Spinal cord (tissue), 10 donors: Measurements from ENCODE around the gene CHCHD5. TPM values are rescaled to one million over a fixed set of nuclear protein-coding genes. Genes with fewer than 3 reads are reported as not detected.

Source experiments
- DNase-seq, 6 donors: peaks; one replicate each; pipeline versions ENCODE4 v3.0.0 to v3.0.0-alpha.2; 2013 to 2015; ENCODE audit warnings: low spot score in 6 of 6, low read depth in 4 of 6
- H3K27ac ChIP-seq: one replicate; pipeline ENCODE4 v1.5.1; 2013; ENCODE audit warnings: low read depth, low read length, control low read depth
- H3K27me3 ChIP-seq: one replicate; pipeline ENCODE4 v1.6.1; 2013; ENCODE audit warnings: low read length; ENCODE audit not compliant: control insufficient read depth, insufficient read depth
- H3K36me3 ChIP-seq: one replicate; pipeline ENCODE4 v1.6.1; 2013; ENCODE audit warnings: low read length; ENCODE audit not compliant: control insufficient read depth, insufficient read depth
- H3K4me1 ChIP-seq: one replicate; pipeline ENCODE4 v1.6.1; 2013; ENCODE audit warnings: low read length; ENCODE audit not compliant: control insufficient read depth, insufficient read depth
- H3K4me3 ChIP-seq: one replicate; pipeline ENCODE4 v1.5.1; 2013; ENCODE audit warnings: low read depth, low read length, control low read depth
- H3K9me3 ChIP-seq: one replicate; pipeline ENCODE4 v1.6.1; 2013; ENCODE audit warnings: low read length; ENCODE audit not compliant: control insufficient read depth, insufficient read depth
- WGBS: methylation state at CpG from one replicate; pipeline ENCODE4 v1.1.5; 2013; ENCODE audit warnings: missing lambda C conversion rate; ENCODE audit not compliant: insufficient coverage; 5-methylcytosine and 5-hydroxymethylcytosine counted together
- polyA plus RNA-seq, 2 donors: library from polyadenylated mRNA; unstranded; fragments of 120-200 nt; gene quantifications; one replicate each; pipeline ENCODE4 v1.2.1, GENCODE V29; 2013; ENCODE audit not compliant: insufficient read length in 2 of 2
- small RNA-seq: library from RNA; depleted of rRNA; stranded (forward); fragments of <200 nt; gene quantifications from one replicate; pipeline ENCODE3, GENCODE V24; 2014; ENCODE audit warnings: low replicate concordance
- total RNA-seq, 2 donors: library from RNA; depleted of rRNA in 1 of 2; stranded (reverse); fragments of 120-200 nt in 1 of 2; fragments of >200 nt in 1 of 2; gene quantifications; one replicate each; pipeline versions ENCODE4 v1.2.3 to v1.2.4, GENCODE V29; 2013 to 2014
- donor health status: healthy.

CHCHD5 gene
- total and polyA plus RNA-seq, 4 donors: 5.3 to 30.3 (median 26.0) TPM

GRCh38 chr2:112630268-112630667, 45.9 kb downstream of the CHCHD5 start:
- Histone ChIP-seq H3K4me3 (no peak overlapping the region), H3K27ac (no peak overlapping the region), H3K36me3 (no peaks in the 10 kb centered on the region), H3K27me3 (no peaks in the 10 kb centered on the region), H3K4me1 (peaks cover 10% of the 10 kb centered on the region), H3K9me3 (no peaks in the 10 kb centered on the region)
- WGBS: 92% methylated on average over 2 of the region's 4 CpGs
- DNase-seq: no peak

GRCh38 chr2:112633708-112634107, 49.3 kb downstream of the CHCHD5 start:
- H3K27me3 ChIP-seq: no peaks in the 10 kb centered on the region
- no peaks in the 10 kb centered on the region for H3K4me1 ChIP-seq
- WGBS: 95% methylated on average over 4 of the region's 5 CpGs
- no peaks in the 10 kb centered on the region for H3K36me3 ChIP-seq
- no peaks in the 10 kb centered on the region for H3K9me3 ChIP-seq
- H3K27ac ChIP-seq: no peak overlapping the region
- H3K4me3 ChIP-seq: no peak overlapping the region
- DNase-seq: no peak

GRCh38 chr2:112634153-112634873, 49.9 kb downstream of the CHCHD5 start:
- no peaks in the 10 kb centered on the region for H3K9me3 ChIP-seq
- no peak overlapping the region for H3K4me3 ChIP-seq
- no peaks in the 10 kb centered on the region for H3K27me3 ChIP-seq
- no peaks in the 10 kb centered on the region for H3K36me3 ChIP-seq
- WGBS: 84% methylated on average over 11 of the region's 16 CpGs
- H3K4me1 ChIP-seq: no peaks in the 10 kb centered on the region
- no peak for DNase-seq
- H3K27ac ChIP-seq: no peak overlapping the region

GRCh38 chr2:112634874-112635157, 50.4 kb downstream of the CHCHD5 start:
- no peaks in the 10 kb centered on the region for H3K27me3 ChIP-seq
- no peaks in the 10 kb centered on the region for H3K9me3 ChIP-seq
- H3K4me3 ChIP-seq: no peak overlapping the region
- H3K36me3 ChIP-seq: no peaks in the 10 kb centered on the region
- H3K4me1 ChIP-seq: no peaks in the 10 kb centered on the region
- WGBS: 95% methylated on average over 6 of the region's 6 CpGs
- no peak overlapping the region for H3K27ac ChIP-seq
- no peak for DNase-seq

- WGBS: 78% methylated on average over 6 of the region's 7 CpGs
These were observed 52.3 kb downstream of the CHCHD5 start for GRCh38 chr2:112636605-112637288.

GRCh38 chr2:112637289-112637660, 52.9 kb downstream of the CHCHD5 start:
- Histone ChIP-seq H3K27ac (no peak overlapping the region), H3K4me3 (no peak overlapping the region), H3K4me1 (no peaks in the 10 kb centered on the region), H3K27me3 (no peaks in the 10 kb centered on the region), H3K9me3 (no peaks in the 10 kb centered on the region), H3K36me3 (no peaks in the 10 kb centered on the region)
- no CpG with 5 or more reads among the region's 4 CpGs for WGBS
- DNase-seq: no peak

More at GRCh38 chr2:112636605-112637288, 52.3 kb downstream of the CHCHD5 start:
- Histone ChIP-seq H3K27ac (no peak overlapping the region), H3K9me3 (no peaks in the 10 kb centered on the region), H3K4me3 (no peak overlapping the region), H3K27me3 (no peaks in the 10 kb centered on the region), H3K36me3 (no peaks in the 10 kb centered on the region), H3K4me1 (no peaks in the 10 kb centered on the region)
- DNase-seq: no peak

Small RNA genes within 50 kb of the gene (small RNA-seq; reads per million reads assigned to genes)
- gene RF00019: not detected

Other genes with a start within 250 kb of the CHCHD5 start
- 10 to 100 TPM; 19.2 to 31.8 TPM for gene RGPD8, start 151.0 kb upstream of the CHCHD5 start, total RNA-seq
- gene RGPD8, start 151.0 kb upstream of the CHCHD5 start, polyA plus RNA-seq: 1 to 10 TPM; 2.1 to 2.7 TPM
- 10 to 100 TPM; 60.5 to 84.9 TPM for gene TTL, start 102.5 kb upstream of the CHCHD5 start, total RNA-seq
- gene TTL, start 102.5 kb upstream of the CHCHD5 start, polyA plus RNA-seq: 10 to 100 TPM; 80.2 to 93.9 TPM
- 10 to 100 TPM; 17.7 to 27.5 TPM for gene POLR1B, start 42.1 kb upstream of the CHCHD5 start, total RNA-seq
- gene POLR1B, start 42.1 kb upstream of the CHCHD5 start, polyA plus RNA-seq: 10 to 100 TPM; 15.1 to 16.4 TPM
- 10 to 100 TPM; 33.0 to 47.2 TPM for gene SLC20A1, start 61.3 kb downstream of the CHCHD5 start, total RNA-seq
- gene SLC20A1, start 61.3 kb downstream of the CHCHD5 start, polyA plus RNA-seq: 10 to 100 TPM; 38.3 to 43.3 TPM
- under 1 TPM in 1 of 2 donors, not detected in 1; 0.10 TPM for gene NT5DC4, start 136.4 kb downstream of the CHCHD5 start, total RNA-seq
- not detected for gene NT5DC4, start 136.4 kb downstream of the CHCHD5 start, polyA plus RNA-seq
- gene CKAP2L, start 180.0 kb downstream of the CHCHD5 start, total RNA-seq: 1 to 10 TPM; 6.8 to 7.9 TPM
- 1 to 10 TPM; 6.0 to 8.6 TPM for gene CKAP2L, start 180.0 kb downstream of the CHCHD5 start, polyA plus RNA-seq
- under 1 TPM; 0.55 to 0.99 TPM for gene IL1A, start 199.9 kb downstream of the CHCHD5 start, total RNA-seq
- under 1 TPM; 0.55 to 0.59 TPM for gene IL1A, start 199.9 kb downstream of the CHCHD5 start, polyA plus RNA-seq